Activated naive CD8-positive, alpha-beta T cell treated with anti-CD3 and anti-CD28 coated beads, Interleukin-2, amount 10 ng/mL, durations not matched to agents 7 days and 5 days (primary cell): Measurements from ENCODE around the gene STAC. TPM values are rescaled to one million over a fixed set of nuclear protein-coding genes. Genes with fewer than 3 reads are reported as not detected.
"Not testable (repeated sequence)": the region's sequence is repeated elsewhere in the genome, so short reads cannot be mapped to it uniquely, and the experiment has no call there.

Experiments used
- ATAC-seq: fragments of 150-1000 bp; cut with Tn5 transposase; one replicate; pipeline ENCODE4 v1.10.0; 2021; ENCODE audit warnings: low read depth, moderate library complexity
- POLR2A ChIA-PET: fragments of 350-600 bp; sonication (Branson Sonifier 250); formaldehyde crosslinking; loops from one replicate; lab custom pipeline; 2021; ENCODE audit warnings: antibody characterized with exemption; lab: Charles Lee
- DNase-seq: peaks from one replicate; pipeline ENCODE4 v3.0.0; 2021
- H3K27ac Mint-ChIP-seq: one replicate; pipeline ENCODE4 v1.8.0; 2022; ENCODE audit warnings: mild to moderate bottlenecking, mixed read lengths
- H3K27me3 Mint-ChIP-seq: one replicate; pipeline ENCODE4 v1.8.0; 2022; ENCODE audit warnings: mild to moderate bottlenecking, moderate library complexity, mixed read lengths
- H3K36me3 Mint-ChIP-seq: one replicate; pipeline ENCODE4 v1.8.0; 2021; ENCODE audit warnings: mild to moderate bottlenecking, mixed read lengths
- H3K4me1 Mint-ChIP-seq: one replicate; pipeline ENCODE4 v1.8.0; 2021; ENCODE audit warnings: mixed read lengths
- H3K4me3 Mint-ChIP-seq: one replicate; pipeline ENCODE4 v1.8.0; 2022; ENCODE audit warnings: mild to moderate bottlenecking, moderate library complexity, mixed read lengths
- H3K9me3 Mint-ChIP-seq: one replicate; pipeline ENCODE4 v1.8.0; 2021; ENCODE audit warnings: mixed read lengths
- total RNA-seq, 2 experiments: library from RNA; stranded (reverse); gene quantifications; one replicate each; pipeline ENCODE4 v1.2.3, GENCODE V29; 2021

Gene STAC
- total RNA-seq, 2 experiments from 2014 or later = not detected

DNA sequence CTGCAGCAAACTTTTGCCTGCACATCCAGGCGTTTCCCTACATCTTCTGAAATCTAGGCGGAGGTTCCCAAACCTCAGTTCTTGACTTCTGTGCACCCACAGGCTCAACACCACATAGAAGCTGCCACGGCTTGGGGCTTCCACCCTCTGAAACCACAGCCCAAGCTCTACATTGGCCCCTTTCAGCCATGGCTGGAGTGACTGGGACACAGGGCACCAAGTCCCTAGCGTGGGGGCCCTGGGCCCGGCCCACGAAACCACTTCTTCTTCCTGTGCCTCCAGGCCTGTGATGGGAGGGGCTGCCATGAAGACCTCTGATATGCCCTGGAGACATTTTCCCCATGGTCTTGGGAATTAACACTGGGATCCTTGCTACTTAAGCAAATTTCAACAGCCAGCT lies 91.7 kb downstream of the STAC start:
- H3K4me3 Mint-ChIP-seq, DNase-seq, H3K27me3 Mint-ChIP-seq, H3K4me1 Mint-ChIP-seq, H3K9me3 Mint-ChIP-seq, POLR2A ChIA-PET, ATAC-seq, H3K36me3 Mint-ChIP-seq, H3K27ac Mint-ChIP-seq: not testable (repeated sequence)

DNA sequence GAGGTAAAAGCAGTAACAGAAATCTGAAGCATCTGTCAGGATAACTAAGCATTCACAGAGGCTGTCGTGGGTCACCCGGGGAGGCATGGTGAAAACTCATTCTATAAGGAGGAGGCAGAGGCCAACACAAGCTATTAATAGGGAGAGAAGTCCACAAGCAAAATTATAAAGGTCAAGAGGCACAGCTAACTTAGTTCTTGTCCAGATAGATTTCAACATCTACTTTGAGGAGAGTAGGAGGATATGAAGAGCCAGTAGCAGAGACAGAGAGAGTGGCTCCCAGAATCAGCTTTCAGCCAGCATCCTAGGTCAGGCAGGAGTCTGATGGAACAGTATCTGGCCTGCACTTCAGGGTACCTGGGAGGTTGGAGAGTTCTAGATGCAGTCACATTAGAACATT lies 95.3 kb downstream of the STAC start:
- Mint-ChIP-seq H3K36me3 (no peaks in the 10 kb centered on the region), H3K27ac (no peak overlapping the region), H3K4me3 (no peak overlapping the region), H3K4me1 (no peaks in the 10 kb centered on the region), H3K27me3 (no peaks in the 10 kb centered on the region), H3K9me3 (peaks cover 1% of the 10 kb centered on the region)
- DNase-seq (no peak), ATAC-seq (no peak)
- POLR2A ChIA-PET = no interaction called here

GRCh38 chr3:36476286-36476942 lies 96.1 kb downstream of the STAC start:
- H3K27ac Mint-ChIP-seq = no peak overlapping the region
- no peaks in the 10 kb centered on the region for H3K36me3 Mint-ChIP-seq
- no peaks in the 10 kb centered on the region for H3K9me3 Mint-ChIP-seq
- DNase-seq (no peak), ATAC-seq (no peak)
- H3K4me1 Mint-ChIP-seq = no peaks in the 10 kb centered on the region
- POLR2A ChIA-PET = no interaction called here
- H3K27me3 Mint-ChIP-seq = no peaks in the 10 kb centered on the region
- no peak overlapping the region for H3K4me3 Mint-ChIP-seq

DNA sequence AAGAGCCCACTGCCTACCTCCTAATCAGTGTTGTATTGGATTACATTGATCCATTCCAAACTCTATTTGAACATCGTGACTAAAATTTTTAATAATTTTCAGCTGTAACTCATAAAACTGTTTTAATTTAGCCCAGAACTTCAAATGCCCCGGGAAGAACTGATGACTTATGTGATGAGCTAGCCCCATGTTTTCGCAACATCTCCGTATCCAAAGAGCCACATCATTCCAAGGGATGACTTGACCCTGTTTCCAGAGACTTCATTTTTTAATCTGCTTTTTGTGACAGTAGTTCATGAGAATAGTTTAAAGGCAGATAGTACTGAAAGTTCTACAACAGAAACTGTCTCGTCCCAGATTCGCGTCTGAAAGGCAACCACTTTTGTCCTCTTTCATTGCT lies 97.4 kb downstream of the STAC start:
- ATAC-seq (no peak), DNase-seq (no peak)
- no peaks in the 10 kb centered on the region for H3K9me3 Mint-ChIP-seq
- no peak overlapping the region for H3K27ac Mint-ChIP-seq
- H3K27me3 Mint-ChIP-seq = no peaks in the 10 kb centered on the region
- no peaks in the 10 kb centered on the region for H3K4me1 Mint-ChIP-seq
- POLR2A ChIA-PET = no interaction called here
- H3K36me3 Mint-ChIP-seq = no peaks in the 10 kb centered on the region
- H3K4me3 Mint-ChIP-seq = no peak overlapping the region

DNA sequence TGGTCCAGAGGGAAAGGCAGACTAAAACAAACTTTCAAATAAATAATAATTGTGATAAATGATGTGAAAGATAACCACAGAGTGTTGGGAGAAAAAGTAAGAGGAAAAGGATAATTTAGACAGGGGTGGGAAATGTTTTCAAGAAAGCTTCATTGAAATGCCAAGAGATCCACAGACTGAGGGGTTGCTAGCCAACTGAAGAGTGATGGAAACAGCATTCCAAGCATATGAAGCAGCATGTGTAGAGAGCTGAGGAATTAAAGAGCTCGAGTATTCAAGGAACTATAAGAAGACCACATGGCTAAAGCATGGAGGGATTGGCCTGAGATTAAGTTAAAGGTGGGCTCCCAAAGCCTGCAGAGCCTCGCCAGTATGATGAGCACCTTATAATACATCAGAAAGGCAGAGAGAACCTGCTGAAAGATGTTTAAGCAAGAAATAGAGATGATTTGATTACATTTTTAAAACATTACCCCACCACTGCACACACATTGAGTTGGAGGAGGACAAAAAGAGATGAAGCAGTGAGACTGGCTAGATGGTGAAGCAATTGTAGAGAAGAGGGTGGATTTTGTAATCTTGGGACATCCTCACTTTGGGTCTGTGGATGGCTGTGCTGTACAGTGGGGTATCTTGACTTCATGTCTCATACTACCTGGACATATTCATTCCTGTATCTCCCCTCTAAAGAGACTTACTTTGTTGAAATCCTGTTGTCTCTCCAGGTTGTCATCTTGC lies 100.8 kb downstream of the STAC start:
- H3K27ac Mint-ChIP-seq = no peak overlapping the region
- POLR2A ChIA-PET = no interaction called here
- ATAC-seq = no peak
- H3K4me3 Mint-ChIP-seq = no peak overlapping the region
- no peaks in the 10 kb centered on the region for H3K4me1 Mint-ChIP-seq
- no peaks in the 10 kb centered on the region for H3K36me3 Mint-ChIP-seq
- H3K9me3 Mint-ChIP-seq = no peaks in the 10 kb centered on the region
- no peaks in the 10 kb centered on the region for H3K27me3 Mint-ChIP-seq
- no peak for DNase-seq

DNA sequence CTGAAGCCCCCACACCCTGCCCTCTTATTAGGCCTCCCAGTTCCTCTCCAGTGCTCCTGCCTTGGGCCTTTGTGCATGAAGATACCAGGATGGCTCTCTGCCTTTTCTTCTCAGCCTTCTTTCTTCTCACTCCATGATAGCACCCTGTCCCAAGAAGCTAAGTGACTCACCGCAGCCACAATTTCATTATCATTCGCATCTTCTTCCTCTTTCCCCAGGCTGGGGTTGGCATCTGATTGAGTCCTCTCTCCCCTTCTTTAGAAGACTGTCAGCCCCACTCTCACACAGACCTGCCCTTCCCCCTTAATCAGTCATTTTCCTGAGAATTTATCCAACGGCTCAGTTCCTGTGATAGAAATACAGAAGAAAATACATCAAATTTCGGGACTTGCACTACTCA lies 102.0 kb downstream of the STAC start:
- no peak for DNase-seq
- H3K36me3 Mint-ChIP-seq = no peaks in the 10 kb centered on the region
- no peak overlapping the region for H3K4me3 Mint-ChIP-seq
- no peaks in the 10 kb centered on the region for H3K27me3 Mint-ChIP-seq
- H3K27ac Mint-ChIP-seq = no peak overlapping the region
- no peak for ATAC-seq
- POLR2A ChIA-PET = no interaction called here
- H3K4me1 Mint-ChIP-seq = no peaks in the 10 kb centered on the region
- no peaks in the 10 kb centered on the region for H3K9me3 Mint-ChIP-seq

DNA sequence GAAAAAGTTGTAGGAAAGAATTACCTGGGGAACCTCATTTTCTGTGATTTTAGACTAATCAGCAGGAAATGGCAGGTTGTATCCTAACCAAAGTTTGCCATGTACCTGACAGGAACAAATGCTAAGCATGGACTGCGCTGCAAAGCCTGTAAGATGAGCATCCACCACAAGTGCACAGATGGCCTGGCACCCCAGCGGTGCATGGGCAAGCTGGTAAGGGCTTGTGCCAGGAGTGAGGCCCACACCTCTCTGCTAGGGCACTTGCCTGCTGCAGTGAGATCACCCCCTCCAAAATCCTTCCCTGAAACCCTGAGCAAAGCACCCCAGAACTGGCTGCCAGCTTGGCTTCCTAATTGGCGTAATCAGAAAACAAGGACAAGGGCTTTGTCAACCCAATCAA lies 102.6 kb downstream of the STAC start:
- DNase-seq (no peak), ATAC-seq (no peak)
- Mint-ChIP-seq H3K4me1 (no peaks in the 10 kb centered on the region), H3K9me3 (no peaks in the 10 kb centered on the region), H3K27ac (no peak overlapping the region), H3K4me3 (no peak overlapping the region), H3K27me3 (no peaks in the 10 kb centered on the region), H3K36me3 (no peaks in the 10 kb centered on the region)
- POLR2A ChIA-PET = no interaction called here

- H3K4me1 Mint-ChIP-seq = no peaks in the 10 kb centered on the region
- no peaks in the 10 kb centered on the region for H3K9me3 Mint-ChIP-seq
- no peaks in the 10 kb centered on the region for H3K36me3 Mint-ChIP-seq
- H3K27ac Mint-ChIP-seq = no peak overlapping the region
- POLR2A ChIA-PET = no interaction called here
- DNase-seq (no peak), ATAC-seq (no peak)
- no peak overlapping the region for H3K4me3 Mint-ChIP-seq
- H3K27me3 Mint-ChIP-seq = no peaks in the 10 kb centered on the region
These were observed 103.4 kb downstream of the STAC start for GRCh38 chr3:36483709-36484108.

GRCh38 chr3:36484386-36484785 lies 104.1 kb downstream of the STAC start:
- no peak overlapping the region for H3K4me3 Mint-ChIP-seq
- H3K9me3 Mint-ChIP-seq = no peaks in the 10 kb centered on the region
- H3K27me3 Mint-ChIP-seq = no peaks in the 10 kb centered on the region
- H3K27ac Mint-ChIP-seq = no peak overlapping the region
- POLR2A ChIA-PET = no interaction called here
- no peaks in the 10 kb centered on the region for H3K36me3 Mint-ChIP-seq
- DNase-seq (no peak), ATAC-seq (no peak)
- no peaks in the 10 kb centered on the region for H3K4me1 Mint-ChIP-seq

- POLR2A ChIA-PET = no interaction called here
- Mint-ChIP-seq H3K27ac (no peak overlapping the region), H3K9me3 (no peaks in the 10 kb centered on the region), H3K4me1 (no peaks in the 10 kb centered on the region), H3K27me3 (peaks cover 4% of the 10 kb centered on the region), H3K4me3 (no peak overlapping the region), H3K36me3 (no peaks in the 10 kb centered on the region)
- DNase-seq (no peak), ATAC-seq (no peak)
These were observed 105.9 kb downstream of the STAC start for GRCh38 chr3:36486009-36486795.

GRCh38 chr3:36487616-36488015 lies 107.3 kb downstream of the STAC start:
- ATAC-seq (no peak), DNase-seq (no peak)
- Mint-ChIP-seq H3K27ac (no peak overlapping the region), H3K4me3 (no peak overlapping the region), H3K4me1 (no peaks in the 10 kb centered on the region), H3K27me3 (peaks cover 4% of the 10 kb centered on the region), H3K9me3 (no peaks in the 10 kb centered on the region), H3K36me3 (no peaks in the 10 kb centered on the region)
- POLR2A ChIA-PET = no interaction called here

- Mint-ChIP-seq H3K27ac (no peak overlapping the region), H3K9me3 (no peaks in the 10 kb centered on the region), H3K4me3 (no peak overlapping the region), H3K4me1 (no peaks in the 10 kb centered on the region), H3K27me3 (peaks cover 4% of the 10 kb centered on the region), H3K36me3 (no peaks in the 10 kb centered on the region)
- no peak for DNase-seq
- POLR2A ChIA-PET = no interaction called here
- no peak for ATAC-seq
These were observed 107.9 kb downstream of the STAC start for GRCh38 chr3:36488077-36488789.

DNA sequence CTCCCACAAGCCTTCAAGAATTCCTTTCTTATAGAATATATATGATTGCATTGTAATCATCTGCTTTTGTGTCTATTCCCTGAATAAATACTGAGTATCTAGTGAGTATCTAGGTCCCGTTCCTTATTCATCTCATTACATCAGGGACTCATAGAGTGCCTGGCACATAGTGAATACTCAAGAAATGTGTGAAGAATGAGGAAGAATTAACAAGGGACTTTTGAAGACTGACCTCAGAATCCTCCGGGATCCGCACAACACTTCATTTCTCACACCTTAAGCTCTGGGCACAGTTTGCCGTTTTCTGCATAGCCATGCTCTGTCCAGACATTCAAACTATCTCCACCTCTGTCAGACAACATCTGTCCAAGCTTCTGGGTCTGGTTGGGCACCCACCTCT lies 108.8 kb downstream of the STAC start:
- Mint-ChIP-seq H3K27ac (no peak overlapping the region), H3K4me3 (no peak overlapping the region), H3K4me1 (no peaks in the 10 kb centered on the region), H3K9me3 (no peaks in the 10 kb centered on the region), H3K36me3 (no peaks in the 10 kb centered on the region), H3K27me3 (peaks cover 4% of the 10 kb centered on the region)
- no peak for DNase-seq
- no peak for ATAC-seq
- POLR2A ChIA-PET = no interaction called here
